ENCODE measurements around the gene LKAAEAR1. TPM values are rescaled to one million over a fixed set of nuclear protein-coding genes. Genes with fewer than 3 reads are reported as not detected.
A peak's percentile ranks its signal among the peaks of the same experiment; 100 is the strongest.
"Not testable (repeated sequence)": the region's sequence is repeated elsewhere in the genome, so short reads cannot be mapped to it uniquely, and the experiment has no call there.

The LKAAEAR1 gene
- total RNA-seq, 2 experiments from 2014 or later = not detected

GRCh38 chr20:64099880-64100565 lies 15.8 kb upstream of the LKAAEAR1 start:
- Mint-ChIP-seq H3K27me3 (peaks cover 23% of the 10 kb centered on the region), H3K9me3 (ENCODE audit: low read depth) (peaks cover 4% of the 10 kb centered on the region), H3K4me3 (no peak overlapping the region), H3K4me1 (peaks cover 9% of the 10 kb centered on the region), H3K36me3 (no peaks in the 10 kb centered on the region), H3K27ac (no peak overlapping the region)
- DNase-seq (no peak), ATAC-seq (no peak)
- CTCF ChIA-PET = no interaction called here

GRCh38 chr20:64099086-64099786 lies 15.0 kb upstream of the LKAAEAR1 start:
- H3K9me3 Mint-ChIP-seq (ENCODE audit: low read depth) = peaks cover 4% of the 10 kb centered on the region
- peaks cover 9% of the 10 kb centered on the region for H3K4me1 Mint-ChIP-seq
- DNase-seq (no peak), ATAC-seq (no peak)
- H3K36me3 Mint-ChIP-seq = no peaks in the 10 kb centered on the region
- H3K27ac Mint-ChIP-seq = no peak overlapping the region
- peaks cover 23% of the 10 kb centered on the region for H3K27me3 Mint-ChIP-seq
- CTCF ChIA-PET = interaction anchor here (1.1 kb wide), 1 partner anchor 21 kb away, joined by 7 read pairs; no protein-coding TSS in a partner anchor
- no peak overlapping the region for H3K4me3 Mint-ChIP-seq

DNA sequence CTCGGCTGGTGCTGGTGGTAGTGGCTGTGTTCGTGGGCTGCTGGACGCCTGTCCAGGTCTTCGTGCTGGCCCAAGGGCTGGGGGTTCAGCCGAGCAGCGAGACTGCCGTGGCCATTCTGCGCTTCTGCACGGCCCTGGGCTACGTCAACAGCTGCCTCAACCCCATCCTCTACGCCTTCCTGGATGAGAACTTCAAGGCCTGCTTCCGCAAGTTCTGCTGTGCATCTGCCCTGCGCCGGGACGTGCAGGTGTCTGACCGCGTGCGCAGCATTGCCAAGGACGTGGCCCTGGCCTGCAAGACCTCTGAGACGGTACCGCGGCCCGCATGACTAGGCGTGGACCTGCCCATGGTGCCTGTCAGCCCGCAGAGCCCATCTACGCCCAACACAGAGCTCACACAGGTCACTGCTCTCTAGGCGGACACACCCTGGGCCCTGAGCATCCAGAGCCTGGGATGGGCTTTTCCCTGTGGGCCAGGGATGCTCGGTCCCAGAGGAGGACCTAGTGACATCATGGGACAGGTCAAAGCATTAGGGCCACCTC lies 14.3 kb upstream of the LKAAEAR1 start:
- H3K27ac Mint-ChIP-seq = no peak overlapping the region
- peaks cover 17% of the 10 kb centered on the region for H3K27me3 Mint-ChIP-seq
- DNase-seq (no peak), ATAC-seq (no peak)
- CTCF ChIA-PET = interaction anchor here (1.1 kb wide), 1 partner anchor 22 kb away, joined by 7 read pairs; no protein-coding TSS in a partner anchor
- H3K4me3 Mint-ChIP-seq = no peak overlapping the region
- H3K36me3 Mint-ChIP-seq = no peaks in the 10 kb centered on the region
- peaks cover 9% of the 10 kb centered on the region for H3K4me1 Mint-ChIP-seq
- H3K9me3 Mint-ChIP-seq (ENCODE audit: low read depth) = peaks cover 4% of the 10 kb centered on the region

DNA sequence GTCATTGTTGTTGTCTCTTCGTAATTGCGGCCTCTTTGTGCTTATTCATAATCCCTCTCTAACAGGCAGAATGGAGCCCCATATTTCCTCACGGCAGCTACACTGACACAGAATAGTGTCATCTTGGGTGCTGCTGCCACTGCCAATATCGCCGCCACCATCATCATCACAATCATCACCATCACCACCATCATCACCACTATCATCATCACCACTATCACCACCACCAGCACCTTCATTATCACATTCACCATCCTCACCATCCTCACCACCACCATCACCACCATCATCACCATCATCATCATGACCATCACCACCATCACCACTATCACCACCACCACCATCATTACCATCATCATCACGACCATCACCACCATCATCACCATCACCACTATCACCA lies 12.3 kb upstream of the LKAAEAR1 start:
- Mint-ChIP-seq H3K27ac (no peak overlapping the region), H3K36me3 (no peaks in the 10 kb centered on the region), H3K4me1 (peaks cover 6% of the 10 kb centered on the region), H3K9me3 (ENCODE audit: low read depth) (peaks cover 4% of the 10 kb centered on the region), H3K27me3 (peaks cover 8% of the 10 kb centered on the region), H3K4me3 (no peak overlapping the region)
- no peak for ATAC-seq
- CTCF ChIA-PET = interaction anchor here (1.6 kb wide), 1 partner anchor 13 kb away, joined by 5 read pairs; the partner anchor contains the start of gene LKAAEAR1
- no peak for DNase-seq

- Mint-ChIP-seq H3K27ac (no peak overlapping the region), H3K27me3 (peaks cover 2% of the 10 kb centered on the region), H3K4me3 (no peak overlapping the region), H3K4me1 (peaks cover 4% of the 10 kb centered on the region), H3K36me3 (no peaks in the 10 kb centered on the region), H3K9me3 (ENCODE audit: low read depth) (peaks cover 4% of the 10 kb centered on the region)
- CTCF ChIA-PET = interaction anchor here (1.6 kb wide), 1 partner anchor 12 kb away, joined by 5 read pairs; the partner anchor contains the start of gene LKAAEAR1
- no peak for DNase-seq
- ATAC-seq = no peak
These were observed 11.7 kb upstream of the LKAAEAR1 start for GRCh38 chr20:64095927-64096326.

GRCh38 chr20:64095455-64095854 lies 11.3 kb upstream of the LKAAEAR1 start:
- H3K27ac Mint-ChIP-seq = no peak overlapping the region
- no peak for ATAC-seq

DNA sequence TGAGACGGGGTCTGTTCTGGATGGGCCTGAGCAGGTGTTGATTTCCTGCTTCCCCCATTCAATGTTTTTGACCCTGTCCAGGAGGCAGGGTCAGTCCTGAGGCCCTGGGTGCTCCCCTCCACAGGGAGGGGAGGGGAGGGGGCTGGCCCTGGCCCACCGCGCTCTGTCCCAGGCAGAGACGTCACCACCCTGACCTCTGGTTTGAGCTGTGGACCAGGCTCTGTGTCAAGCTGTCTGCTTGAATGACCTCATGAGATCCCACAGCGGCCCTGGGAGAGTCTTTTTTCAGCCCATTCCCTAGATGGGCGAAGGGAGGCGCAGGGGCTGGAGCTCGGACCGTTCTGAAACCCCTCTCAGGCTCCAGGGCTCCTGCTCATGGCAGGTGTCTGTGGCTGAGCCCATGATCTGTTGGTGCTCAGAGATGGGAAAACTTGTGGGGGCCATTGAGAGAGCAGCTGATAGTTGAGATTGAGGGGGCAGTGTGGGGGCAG lies 8.9 kb upstream of the LKAAEAR1 start:
- CTCF ChIA-PET = no interaction called here
- Mint-ChIP-seq H3K27me3 (no peaks in the 10 kb centered on the region), H3K9me3 (ENCODE audit: low read depth) (peaks cover 4% of the 10 kb centered on the region), H3K4me3 (no peak overlapping the region), H3K27ac (no peak overlapping the region), H3K36me3 (no peaks in the 10 kb centered on the region), H3K4me1 (no peaks in the 10 kb centered on the region)
- ATAC-seq (no peak), DNase-seq (no peak)

More at GRCh38 chr20:64095455-64095854, 11.3 kb upstream of the LKAAEAR1 start:
- H3K9me3 Mint-ChIP-seq (ENCODE audit: low read depth) = peaks cover 4% of the 10 kb centered on the region
- no peak overlapping the region for H3K4me3 Mint-ChIP-seq
- peaks cover 4% of the 10 kb centered on the region for H3K4me1 Mint-ChIP-seq
- no peak for DNase-seq
- no peaks in the 10 kb centered on the region for H3K27me3 Mint-ChIP-seq
- H3K36me3 Mint-ChIP-seq = no peaks in the 10 kb centered on the region
- CTCF ChIA-PET = interaction anchor here (1.6 kb wide), 1 partner anchor 12 kb away, joined by 5 read pairs; the partner anchor contains the start of gene LKAAEAR1

DNA sequence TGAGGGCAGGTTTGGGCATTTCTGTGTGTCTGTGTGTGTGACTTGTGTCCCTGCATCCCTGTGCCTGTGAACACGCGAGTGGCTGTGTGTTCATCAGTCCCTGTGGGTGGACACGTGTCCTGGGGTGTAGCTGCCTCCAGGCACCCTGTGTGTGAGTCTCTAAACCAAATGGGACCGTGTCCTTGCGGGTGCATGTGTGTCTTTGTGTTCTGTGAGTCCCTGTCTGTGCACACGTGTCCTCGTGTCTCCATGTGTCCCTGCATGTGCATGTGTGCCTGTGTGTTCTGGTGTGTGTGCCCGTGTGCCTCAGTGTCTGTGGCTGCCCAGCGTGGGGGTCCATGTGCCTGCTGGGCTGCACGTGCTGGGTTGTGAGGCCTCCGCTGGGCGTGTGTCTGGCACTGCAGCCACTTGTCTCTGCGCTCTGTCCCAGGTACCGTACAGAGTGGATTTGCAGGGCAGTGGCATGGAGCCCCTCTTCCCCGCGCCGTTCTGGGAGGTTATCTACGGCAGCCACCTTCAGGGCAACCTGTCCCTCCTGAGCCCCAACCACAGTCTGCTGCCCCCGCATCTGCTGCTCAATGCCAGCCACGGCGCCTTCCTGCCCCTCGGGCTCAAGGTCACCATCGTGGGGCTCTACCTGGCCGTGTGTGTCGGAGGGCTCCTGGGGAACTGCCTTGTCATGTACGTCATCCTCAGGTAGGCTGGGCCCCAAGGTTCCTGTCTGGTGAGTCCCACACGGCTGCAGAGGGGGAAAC lies 8.2 kb upstream of the LKAAEAR1 start:
- Mint-ChIP-seq H3K4me3 (no peak overlapping the region), H3K9me3 (ENCODE audit: low read depth) (peaks cover 4% of the 10 kb centered on the region), H3K27ac (no peak overlapping the region), H3K4me1 (no peaks in the 10 kb centered on the region), H3K27me3 (no peaks in the 10 kb centered on the region), H3K36me3 (no peaks in the 10 kb centered on the region)
- CTCF ChIA-PET = no interaction called here
- DNase-seq (no peak), ATAC-seq (peak; percentile 34)

DNA sequence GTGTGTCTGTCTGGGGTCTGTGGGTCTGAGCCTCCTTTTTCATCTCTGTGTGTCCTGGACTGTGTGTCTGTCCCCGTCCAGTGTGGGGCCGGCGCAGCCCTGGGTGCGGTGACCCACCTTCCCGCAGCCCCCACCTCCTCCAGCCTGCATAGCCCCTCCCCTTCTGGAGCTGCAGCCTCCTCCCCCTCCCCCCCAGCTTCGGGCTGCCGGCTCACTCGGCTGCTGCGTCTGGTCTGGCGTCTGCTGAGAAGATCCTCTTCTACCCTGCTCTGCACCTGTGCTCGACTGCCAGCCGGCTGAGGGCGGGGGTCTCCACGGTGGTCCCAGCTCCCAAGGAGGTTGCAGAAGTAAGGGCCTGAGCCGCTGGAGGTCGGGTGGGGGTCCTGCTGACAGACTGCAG lies 7.6 kb upstream of the LKAAEAR1 start:
- no peak for ATAC-seq

DNA sequence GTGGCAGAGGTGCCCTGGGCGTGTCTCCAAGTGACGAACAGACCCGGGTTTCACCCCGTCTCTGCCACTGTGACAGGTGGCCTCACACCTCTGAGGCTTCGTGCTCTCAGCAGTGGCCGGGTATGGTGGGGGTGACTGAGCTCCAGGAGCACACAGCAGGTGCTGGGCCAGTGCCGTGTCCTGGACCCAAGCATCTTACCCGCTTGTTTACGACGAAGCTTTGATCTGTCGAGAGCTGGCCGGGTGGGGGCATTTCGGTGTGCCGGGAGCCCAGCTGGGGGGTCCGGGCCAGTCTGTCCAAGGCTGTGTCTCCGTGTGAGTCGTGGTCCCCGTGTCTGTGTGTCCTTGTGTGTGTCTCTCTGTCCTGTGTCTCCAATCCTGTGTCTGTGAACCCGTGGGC lies 7.1 kb upstream of the LKAAEAR1 start:
- CTCF ChIA-PET = no interaction called here
- no peak overlapping the region for H3K27ac Mint-ChIP-seq
- peaks cover 1% of the 10 kb centered on the region for H3K27me3 Mint-ChIP-seq
- no peak for DNase-seq
- ATAC-seq = no peak
- no peak overlapping the region for H3K4me3 Mint-ChIP-seq
- peaks cover 2% of the 10 kb centered on the region for H3K9me3 Mint-ChIP-seq (ENCODE audit: low read depth)
- H3K4me1 Mint-ChIP-seq = no peaks in the 10 kb centered on the region
- H3K36me3 Mint-ChIP-seq = no peaks in the 10 kb centered on the region

More for the DNA sequence above, 7.6 kb upstream of the LKAAEAR1 start:
- H3K36me3 Mint-ChIP-seq = no peaks in the 10 kb centered on the region
- no peaks in the 10 kb centered on the region for H3K4me1 Mint-ChIP-seq
- CTCF ChIA-PET = no interaction called here
- H3K9me3 Mint-ChIP-seq (ENCODE audit: low read depth) = peaks cover 3% of the 10 kb centered on the region
- H3K27me3 Mint-ChIP-seq = no peaks in the 10 kb centered on the region
- H3K4me3 Mint-ChIP-seq = no peak overlapping the region
- DNase-seq = no peak
- H3K27ac Mint-ChIP-seq = no peak overlapping the region

DNA sequence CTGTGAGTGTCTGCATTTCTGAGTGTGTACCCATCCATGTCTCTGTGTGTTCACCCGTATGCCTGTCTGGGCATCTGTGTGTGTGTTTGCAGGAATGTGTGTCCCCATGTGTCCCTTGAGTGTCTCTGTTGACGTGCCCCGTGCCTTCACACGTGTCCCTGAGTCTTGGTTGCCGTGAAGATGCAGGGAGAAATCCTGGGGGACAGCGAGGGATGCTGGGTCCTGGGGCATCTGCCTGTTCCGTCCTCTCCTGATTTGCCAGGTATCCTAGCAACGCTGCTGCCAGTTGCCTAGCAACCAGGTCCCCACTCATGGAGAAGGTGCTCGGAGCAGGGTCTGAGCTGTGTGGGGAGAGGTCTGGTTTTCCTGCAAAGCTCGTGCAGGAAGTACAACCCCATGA lies 6.0 kb upstream of the LKAAEAR1 start:
- H3K27ac Mint-ChIP-seq = no peak overlapping the region
- peaks cover 13% of the 10 kb centered on the region for H3K27me3 Mint-ChIP-seq
- CTCF ChIA-PET = interaction anchor here (1.2 kb wide), 1 partner anchor 30 kb away, joined by 4 read pairs; no protein-coding TSS in a partner anchor
- H3K36me3 Mint-ChIP-seq = no peaks in the 10 kb centered on the region
- no peak overlapping the region for H3K4me3 Mint-ChIP-seq
- no peak for ATAC-seq
- H3K9me3 Mint-ChIP-seq (ENCODE audit: low read depth) = peaks cover 2% of the 10 kb centered on the region
- no peaks in the 10 kb centered on the region for H3K4me1 Mint-ChIP-seq
- DNase-seq = no peak

GRCh38 chr20:64088586-64088985 lies 4.4 kb upstream of the LKAAEAR1 start:
- peaks cover 22% of the 10 kb centered on the region for H3K27me3 Mint-ChIP-seq
- H3K9me3 Mint-ChIP-seq (ENCODE audit: low read depth); H3K4me1 Mint-ChIP-seq; CTCF ChIA-PET; H3K4me3 Mint-ChIP-seq; H3K27ac Mint-ChIP-seq; DNase-seq; H3K36me3 Mint-ChIP-seq; ATAC-seq: not testable (repeated sequence)

- not testable (repeated sequence) for H3K27ac Mint-ChIP-seq; ATAC-seq; H3K36me3 Mint-ChIP-seq; DNase-seq; H3K4me3 Mint-ChIP-seq; H3K9me3 Mint-ChIP-seq (ENCODE audit: low read depth)
- peaks cover 11% of the 10 kb centered on the region for H3K4me1 Mint-ChIP-seq
- H3K27me3 Mint-ChIP-seq = peaks cover 26% of the 10 kb centered on the region
- CTCF ChIA-PET = interaction anchor here (1.2 kb wide), 1 partner anchor 33 kb away, joined by 4 read pairs; no protein-coding TSS in a partner anchor
These were observed 3.1 kb upstream of the LKAAEAR1 start for GRCh38 chr20:64087226-64087825.
